ENCODE measurements around the gene GAB1.

GRCh38 chr4:143345356-143345755 is 8.7 kb downstream of the GAB1 start:
- TF ChIP-seq CTCF (IDR thresholded peaks at IDR 0.05) (no peak), POLR2AphosphoS5 (IDR thresholded peaks at IDR 0.05; ENCODE audit: insufficient read depth in 1 of 2, low read depth in 1 of 2) (no peak), POLR2A (IDR thresholded peaks at IDR 0.05) (no peak)

Measured in vagina (tissue), 2 donors.